GM11168 (cell line): Measurements from ENCODE around the gene CES2.
"Not testable (repeated sequence)": the region's sequence is repeated elsewhere in the genome, so short reads cannot be mapped to it uniquely, and the experiment has no call there.

Source experiments
- in situ Hi-C: fragments of 300-500 bp; cut with MboI; formaldehyde crosslinking; loops from one replicate; pipeline ENCODE4 v1.12.0; 2022; ENCODE audit warnings: low sequenced_read_pairs; ENCODE audit not compliant: unreplicated experiment

Gene CES2

GRCh38 chr16:66935314-66936011, at the start of gene CES2:
CES2 (plus strand) TSS chr16:66935516; CDS start chr16:66935636, 120 bp downstream.
- in situ Hi-C loops = no loop called here

GRCh38 chr16:66886321-66886720, 49.0 kb upstream of the CES2 start:
- in situ Hi-C loops = no loop called here

GRCh38 chr16:66886914-66887313, 48.4 kb upstream of the CES2 start:
- in situ Hi-C loops = no loop called here

- in situ Hi-C loops = no loop called here
Observed at GRCh38 chr16:66888647-66889615, 46.4 kb upstream of the CES2 start.

- in situ Hi-C loops = no loop called here
Observed at GRCh38 chr16:66889622-66890021, 45.7 kb upstream of the CES2 start.

GRCh38 chr16:66890799-66891198, 44.5 kb upstream of the CES2 start:
- in situ Hi-C loops = no loop called here

- in situ Hi-C loops = no loop called here
Observed at GRCh38 chr16:66891360-66891759, 44.0 kb upstream of the CES2 start.

GRCh38 chr16:66891797-66892196, 43.5 kb upstream of the CES2 start:
- in situ Hi-C loops = no loop called here

- in situ Hi-C loops = no loop called here
Observed at GRCh38 chr16:66894055-66894454, 41.3 kb upstream of the CES2 start.

- in situ Hi-C loops = no loop called here
Observed at GRCh38 chr16:66894948-66895688, 40.2 kb upstream of the CES2 start.

- in situ Hi-C loops = no loop called here
Observed at GRCh38 chr16:66895689-66895979, 39.7 kb upstream of the CES2 start.

- in situ Hi-C loops = no loop called here
Observed at GRCh38 chr16:66895999-66896398, 39.3 kb upstream of the CES2 start.

- in situ Hi-C loops = not testable (repeated sequence)
Observed at GRCh38 chr16:66896682-66897081, 38.6 kb upstream of the CES2 start.

GRCh38 chr16:66898207-66898606, 37.1 kb upstream of the CES2 start:
- in situ Hi-C loops = no loop called here

- in situ Hi-C loops = no loop called here
Observed at GRCh38 chr16:66898933-66899309, 36.4 kb upstream of the CES2 start.

- in situ Hi-C loops = no loop called here
Observed at GRCh38 chr16:66899310-66899944, 35.9 kb upstream of the CES2 start.

GRCh38 chr16:66899945-66900710, 35.2 kb upstream of the CES2 start:
- in situ Hi-C loops = no loop called here

GRCh38 chr16:66900721-66901441, 34.4 kb upstream of the CES2 start:
- in situ Hi-C loops = no loop called here

GRCh38 chr16:66901626-66902025, 33.7 kb upstream of the CES2 start:
- in situ Hi-C loops = no loop called here
